GM18951 (cell line): ENCODE results near the gene MARCHF10.

ENCODE experiments used
- POLR2A ChIP-seq: IDR thresholded peaks from 4 replicates; pipeline ENCODE4 v1.6.1; 2011; ENCODE audit warnings: mild to moderate bottlenecking; ENCODE audit not compliant: insufficient read length, insufficient read depth; ENCODE audit errors: extremely low read depth
- in situ Hi-C: fragments of 300-500 bp; cut with MboI; formaldehyde crosslinking; loops from one replicate; pipeline ENCODE4 v1.12.0; 2022; ENCODE audit warnings: low sequenced_read_pairs, mixed read lengths, inconsistent platforms; ENCODE audit not compliant: unreplicated experiment

Gene MARCHF10

GRCh38 chr17:62672957-62673356, 135.2 kb downstream of the MARCHF10 start:
- TF ChIP-seq POLR2A, result no peak
- in situ Hi-C loops, result no loop called here

- in situ Hi-C loops, result no loop called here
- TF ChIP-seq POLR2A, result no peak
These were observed 136.6 kb downstream of the MARCHF10 start for GRCh38 chr17:62671553-62671952.

GRCh38 chr17:62670202-62670821, 137.8 kb downstream of the MARCHF10 start:
- in situ Hi-C loops, result no loop called here
- no peak for TF ChIP-seq POLR2A

GRCh38 chr17:62668091-62668804, 139.9 kb downstream of the MARCHF10 start:
- TF ChIP-seq POLR2A, result no peak
- in situ Hi-C loops, result no loop called here

- in situ Hi-C loops, result no loop called here
- TF ChIP-seq POLR2A, result no peak
These were observed 141.1 kb downstream of the MARCHF10 start for GRCh38 chr17:62666801-62667591.

GRCh38 chr17:62666061-62666800, 141.9 kb downstream of the MARCHF10 start:
- TF ChIP-seq POLR2A, result no peak
- in situ Hi-C loops, result no loop called here

- in situ Hi-C loops, result no loop called here
- TF ChIP-seq POLR2A, result no peak
These were observed 142.5 kb downstream of the MARCHF10 start for GRCh38 chr17:62665599-62665998.

GRCh38 chr17:62664336-62665120, 143.6 kb downstream of the MARCHF10 start:
- TF ChIP-seq POLR2A, result no peak
- in situ Hi-C loops, result no loop called here

GRCh38 chr17:62663304-62663703, 144.8 kb downstream of the MARCHF10 start:
- no peak for TF ChIP-seq POLR2A
- in situ Hi-C loops, result no loop called here

GRCh38 chr17:62662855-62663254, 145.3 kb downstream of the MARCHF10 start:
- TF ChIP-seq POLR2A, result no peak
- in situ Hi-C loops, result no loop called here

- in situ Hi-C loops, result no loop called here
- TF ChIP-seq POLR2A, result no peak
These were observed 146.8 kb downstream of the MARCHF10 start for GRCh38 chr17:62661337-62661736.

GRCh38 chr17:62660629-62661118, 147.4 kb downstream of the MARCHF10 start:
- in situ Hi-C loops, result no loop called here
- TF ChIP-seq POLR2A, result no peak

- in situ Hi-C loops, result no loop called here
- no peak for TF ChIP-seq POLR2A
These were observed 149.8 kb downstream of the MARCHF10 start for GRCh38 chr17:62658136-62658920.
